Measurements from ENCODE around the gene CDH13.

- TF ChIP-seq, protein P1, sequence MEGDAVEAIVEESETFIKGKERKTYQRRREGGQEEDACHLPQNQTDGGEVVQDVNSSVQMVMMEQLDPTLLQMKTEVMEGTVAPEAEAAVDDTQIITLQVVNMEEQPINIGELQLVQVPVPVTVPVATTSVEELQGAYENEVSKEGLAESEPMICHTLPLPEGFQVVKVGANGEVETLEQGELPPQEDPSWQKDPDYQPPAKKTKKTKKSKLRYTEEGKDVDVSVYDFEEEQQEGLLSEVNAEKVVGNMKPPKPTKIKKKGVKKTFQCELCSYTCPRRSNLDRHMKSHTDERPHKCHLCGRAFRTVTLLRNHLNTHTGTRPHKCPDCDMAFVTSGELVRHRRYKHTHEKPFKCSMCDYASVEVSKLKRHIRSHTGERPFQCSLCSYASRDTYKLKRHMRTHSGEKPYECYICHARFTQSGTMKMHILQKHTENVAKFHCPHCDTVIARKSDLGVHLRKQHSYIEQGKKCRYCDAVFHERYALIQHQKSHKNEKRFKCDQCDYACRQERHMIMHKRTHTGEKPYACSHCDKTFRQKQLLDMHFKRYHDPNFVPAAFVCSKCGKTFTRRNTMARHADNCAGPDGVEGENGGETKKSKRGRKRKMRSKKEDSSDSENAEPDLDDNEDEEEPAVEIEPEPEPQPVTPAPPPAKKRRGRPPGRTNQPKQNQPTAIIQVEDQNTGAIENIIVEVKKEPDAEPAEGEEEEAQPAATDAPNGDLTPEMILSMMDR (IDR thresholded peaks at IDR 0.05; ENCODE audit: poor library complexity) = no peak
- TF ChIP-seq EZH2 (IDR thresholded peaks at IDR 0.05; ENCODE audit: borderline replicate concordance) (no peak), EZH2phosphoT487 (IDR thresholded peaks at IDR 0.05; ENCODE audit: low read depth, severe bottlenecking, unreplicated experiment) (no peak)
These were observed 712.2 kb downstream of the CDH13 start for GRCh38 chr16:83338941-83339340.

Data from hepatocyte (in vitro differentiated cells).